Heart left ventricle (tissue), 13 donors: Measurements from ENCODE around the gene NEURL4.

Experiments
- POLR2A ChIP-seq, 2 donors: fragments of 450-650 bp; IDR thresholded peaks; one replicate each; pipeline ENCODE4 v1.6.1; 2017; ENCODE audit warnings: antibody characterized with exemption in 2 of 2, mild to moderate bottlenecking in 2 of 2, moderate library complexity in 2 of 2
- TF ChIP-seq, protein P1 (sequence below), 12 donors: fragments of 200-600 bp; sonication (generic) in 4 of 12; IDR thresholded peaks; one replicate each; pipeline versions ENCODE4 v1.5.0 to v1.8.0; 2018 to 2022; ENCODE audit warnings: antibody characterized with exemption in 12 of 12, mild to moderate bottlenecking in 5 of 12
- donor health status: ischemic (EF 13 %, LVEDD 7.1; RV severe dilation, severe dysfunction).
- donor health status: DM: no; HTN: yes; CAD: no.
- donor health status: DM: no; HTN: no; CAD: no.
- donor health status: ischemic (EF 25% LVEDD 6.9; RV normal size, moderate dysfunction).
- donor health status: ischemic (EF 25% LVEDD 5.7; RV mildly dilated, moderate dysfunction).
- donor health status: ischemic (EF 35%, LVEDD 5.7; RV mildly dilated, moderate dysfunction).
- donor health status: nonischemic (EF 11% LVEDD 7.7; RV severe dilation, severe dysfunction).
- donor health status: DM: yes; HTN: yes; CAD: no.
- donor health status: PGD.
- donor health status: ischemic (EF 29% LVEDD 5.4; RV normal size, mild dysfunction).
- donor health status: nonischemic (EF 23%, LVEDD 6.1; RV moderate dilation, normal function).

DNA sequence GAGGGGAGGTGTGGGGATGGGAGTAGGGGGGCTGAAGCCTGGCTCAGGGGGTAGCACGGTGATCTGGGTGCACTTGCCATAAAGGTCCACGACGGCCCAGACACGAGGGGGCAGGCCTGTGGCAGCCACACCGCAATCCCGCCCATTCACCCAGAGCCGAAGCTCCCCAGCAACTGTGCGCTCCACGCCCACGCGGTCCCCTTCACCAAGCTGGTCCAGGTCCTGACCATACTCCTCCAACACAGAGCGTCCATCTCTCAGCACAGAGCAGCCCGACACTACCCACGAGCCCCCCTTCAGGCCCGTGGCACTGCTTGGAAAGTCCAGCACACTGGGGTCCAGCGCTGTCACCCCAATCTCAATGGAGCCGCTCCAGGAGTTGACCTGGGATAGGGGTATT is 1.6 kb downstream of the NEURL4 start:
- TF ChIP-seq, protein P1, sequence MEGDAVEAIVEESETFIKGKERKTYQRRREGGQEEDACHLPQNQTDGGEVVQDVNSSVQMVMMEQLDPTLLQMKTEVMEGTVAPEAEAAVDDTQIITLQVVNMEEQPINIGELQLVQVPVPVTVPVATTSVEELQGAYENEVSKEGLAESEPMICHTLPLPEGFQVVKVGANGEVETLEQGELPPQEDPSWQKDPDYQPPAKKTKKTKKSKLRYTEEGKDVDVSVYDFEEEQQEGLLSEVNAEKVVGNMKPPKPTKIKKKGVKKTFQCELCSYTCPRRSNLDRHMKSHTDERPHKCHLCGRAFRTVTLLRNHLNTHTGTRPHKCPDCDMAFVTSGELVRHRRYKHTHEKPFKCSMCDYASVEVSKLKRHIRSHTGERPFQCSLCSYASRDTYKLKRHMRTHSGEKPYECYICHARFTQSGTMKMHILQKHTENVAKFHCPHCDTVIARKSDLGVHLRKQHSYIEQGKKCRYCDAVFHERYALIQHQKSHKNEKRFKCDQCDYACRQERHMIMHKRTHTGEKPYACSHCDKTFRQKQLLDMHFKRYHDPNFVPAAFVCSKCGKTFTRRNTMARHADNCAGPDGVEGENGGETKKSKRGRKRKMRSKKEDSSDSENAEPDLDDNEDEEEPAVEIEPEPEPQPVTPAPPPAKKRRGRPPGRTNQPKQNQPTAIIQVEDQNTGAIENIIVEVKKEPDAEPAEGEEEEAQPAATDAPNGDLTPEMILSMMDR (IDR thresholded peaks at IDR 0.05) = no peak
- TF ChIP-seq POLR2A (IDR thresholded peaks at IDR 0.05) = no peak
